ENCODE measurements around the gene HOXB2.

Gene HOXB2

DNA sequence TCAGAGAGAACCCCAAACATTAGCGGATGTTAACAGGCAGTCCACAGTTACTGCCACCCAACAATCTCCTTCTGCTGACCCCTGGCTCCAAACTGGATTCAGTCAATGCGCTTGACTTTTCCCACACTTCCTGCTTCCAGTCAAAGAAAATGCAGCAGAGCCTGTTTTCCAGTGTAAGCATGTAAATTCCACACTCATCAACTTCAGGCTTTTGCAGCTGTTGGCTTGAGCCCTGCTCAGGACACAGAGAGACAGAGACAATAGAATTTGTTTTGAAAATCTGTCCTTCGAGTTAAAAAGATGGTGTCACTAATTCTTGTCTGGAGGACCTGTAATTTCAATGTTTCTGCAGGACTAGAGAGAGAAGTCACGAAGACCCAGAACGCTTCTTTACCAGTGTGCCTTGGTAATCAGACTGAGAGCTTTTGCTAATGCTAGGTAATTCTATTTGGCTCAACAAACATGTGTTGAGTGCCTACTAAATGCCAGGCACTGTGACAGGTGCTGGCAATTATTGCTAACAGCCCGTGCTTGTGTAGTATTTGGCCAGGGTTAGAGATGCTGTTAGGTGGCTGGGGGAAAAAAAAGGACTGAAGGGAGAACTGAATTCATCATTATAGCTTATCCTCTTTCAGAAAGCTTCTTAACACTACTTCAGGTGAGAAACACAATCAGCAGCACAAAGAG, 46.6 kb downstream of the HOXB2 start:
- DNase-seq (ENCODE audit: extremely low read depth, low read depth): no peak
- TF ChIP-seq, protein P1, sequence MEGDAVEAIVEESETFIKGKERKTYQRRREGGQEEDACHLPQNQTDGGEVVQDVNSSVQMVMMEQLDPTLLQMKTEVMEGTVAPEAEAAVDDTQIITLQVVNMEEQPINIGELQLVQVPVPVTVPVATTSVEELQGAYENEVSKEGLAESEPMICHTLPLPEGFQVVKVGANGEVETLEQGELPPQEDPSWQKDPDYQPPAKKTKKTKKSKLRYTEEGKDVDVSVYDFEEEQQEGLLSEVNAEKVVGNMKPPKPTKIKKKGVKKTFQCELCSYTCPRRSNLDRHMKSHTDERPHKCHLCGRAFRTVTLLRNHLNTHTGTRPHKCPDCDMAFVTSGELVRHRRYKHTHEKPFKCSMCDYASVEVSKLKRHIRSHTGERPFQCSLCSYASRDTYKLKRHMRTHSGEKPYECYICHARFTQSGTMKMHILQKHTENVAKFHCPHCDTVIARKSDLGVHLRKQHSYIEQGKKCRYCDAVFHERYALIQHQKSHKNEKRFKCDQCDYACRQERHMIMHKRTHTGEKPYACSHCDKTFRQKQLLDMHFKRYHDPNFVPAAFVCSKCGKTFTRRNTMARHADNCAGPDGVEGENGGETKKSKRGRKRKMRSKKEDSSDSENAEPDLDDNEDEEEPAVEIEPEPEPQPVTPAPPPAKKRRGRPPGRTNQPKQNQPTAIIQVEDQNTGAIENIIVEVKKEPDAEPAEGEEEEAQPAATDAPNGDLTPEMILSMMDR (IDR thresholded peaks at IDR 0.05; ENCODE audit: low read depth, low read length, missing control alignments): no peak
- no peak overlapping the region for H3K4me3 ChIP-seq (replicated peaks; ENCODE audit: low read depth, low read length)

DNA sequence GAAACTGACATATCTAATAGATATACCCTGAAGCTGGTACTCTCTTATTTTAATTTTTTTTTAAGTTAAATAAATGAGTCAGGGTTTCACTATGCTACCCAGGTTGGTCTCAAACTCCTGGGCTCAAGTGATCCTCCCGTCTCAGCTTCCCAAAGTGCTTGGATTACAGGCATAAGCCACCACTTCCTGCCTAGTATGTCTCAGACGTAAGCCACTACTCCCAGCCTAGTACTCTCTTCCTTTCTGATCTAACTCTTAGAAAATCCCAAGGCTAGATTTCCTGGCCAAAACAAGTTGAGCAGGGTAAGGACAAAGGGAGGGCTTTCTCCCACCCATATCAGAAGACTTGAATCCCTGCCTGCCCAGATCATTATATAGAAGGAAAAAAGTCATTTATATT, 47.8 kb downstream of the HOXB2 start:
- DNase-seq (ENCODE audit: extremely low read depth, low read depth): no peak
- TF ChIP-seq, protein P1 (IDR thresholded peaks at IDR 0.05; ENCODE audit: low read depth, low read length, missing control alignments): no peak
- H3K4me3 ChIP-seq (replicated peaks; ENCODE audit: low read depth, low read length): no peak overlapping the region

DNA sequence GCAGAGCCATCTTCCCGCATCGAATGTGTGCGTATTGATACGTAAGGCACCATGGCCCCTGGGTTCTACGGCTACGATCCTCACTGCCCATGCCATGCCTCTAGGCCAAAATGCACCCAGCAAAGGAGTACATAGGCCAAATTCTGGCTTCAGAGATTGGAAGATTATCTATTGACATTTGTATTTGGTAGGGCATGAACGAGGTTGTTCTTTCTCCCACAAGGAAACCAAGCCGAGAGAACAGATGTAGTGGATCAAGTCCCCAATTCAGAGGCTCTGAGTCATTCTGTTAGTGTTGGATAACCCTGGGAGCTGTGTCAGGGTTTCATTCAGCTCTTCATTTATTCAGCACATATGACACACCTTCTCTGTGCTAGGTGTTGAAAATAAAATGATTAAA, 50.6 kb downstream of the HOXB2 start:
- DNase-seq (ENCODE audit: extremely low read depth, low read depth): no peak
- H3K4me3 ChIP-seq (replicated peaks; ENCODE audit: low read depth, low read length): no peak overlapping the region
- TF ChIP-seq, protein P1 (IDR thresholded peaks at IDR 0.05; ENCODE audit: low read depth, low read length, missing control alignments): no peak
